Measurements from ENCODE around the gene DRG2.

DNA sequence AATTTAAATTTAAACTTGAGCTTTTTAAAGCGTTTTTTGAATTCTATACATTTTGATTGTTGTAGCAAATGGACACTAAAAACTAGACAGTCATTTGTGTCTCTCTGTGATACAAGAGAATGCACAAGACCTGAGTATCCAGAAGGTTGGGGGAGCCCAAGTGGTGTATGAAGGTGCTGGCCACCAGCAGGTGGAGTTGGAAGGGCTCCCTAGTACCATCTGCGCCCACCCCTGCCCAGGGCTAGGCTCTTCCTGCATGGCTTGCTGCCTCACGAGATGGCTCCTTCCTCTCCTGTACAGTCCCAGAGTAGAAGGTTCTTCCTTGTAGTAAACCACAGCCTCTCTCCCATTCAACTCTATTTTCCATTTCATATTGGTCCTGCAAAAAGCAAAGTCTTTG is 31.5 kb upstream of the DRG2 start:
- TF ChIP-seq POLR2AphosphoS5 (IDR thresholded peaks at IDR 0.05; ENCODE audit: borderline replicate concordance, low read depth, low read length), result no peak
- no peak for TF ChIP-seq EZH2 (IDR thresholded peaks at IDR 0.05)

Data from SK-N-MC (cell line).